Neural cell (in vitro differentiated cells): ENCODE data around the gene CA9. TPM values are rescaled to one million over a fixed set of nuclear protein-coding genes. Genes with fewer than 3 reads are reported as not detected.

Experiments used
- H2AFZ ChIP-seq: fragments of 200-600, 300-800 bp; sonication (generic), shearing (Covaris generic); 2 replicates; pipeline ENCODE4 v1.6.0; 2014; ENCODE audit warnings: low read depth, mild to moderate bottlenecking, antibody characterized with exemption, low read length, moderate library complexity
- H3F3A ChIP-seq: fragments of 200-600 bp; shearing (Covaris generic); 2 replicates; pipeline ENCODE4 v1.6.1; 2016; ENCODE audit warnings: mild to moderate bottlenecking, moderate library complexity, mixed read lengths, antibody characterized with exemption, low read length; ENCODE audit not compliant: insufficient read depth, poor library complexity, severe bottlenecking
- H3K27ac ChIP-seq: fragments of 200-600, 300-800 bp; sonication (generic), shearing (Covaris generic); 2 replicates; pipeline ENCODE4 v1.5.1; 2014; ENCODE audit warnings: mild to moderate bottlenecking, low read length, moderate library complexity
- H3K27me3 ChIP-seq: fragments of 300-800, 200-600 bp; sonication (generic), shearing (Covaris generic); 2 replicates; pipeline ENCODE4 v1.6.0; 2014; ENCODE audit warnings: mild to moderate bottlenecking, low read depth, low read length, moderate library complexity; ENCODE audit not compliant: insufficient read depth
- H3K36me3 ChIP-seq: fragments of 300-800, 200-600 bp; sonication (generic), shearing (Covaris generic); 2 replicates; pipeline ENCODE4 v1.5.1; 2014; ENCODE audit warnings: mild to moderate bottlenecking, antibody characterized with exemption, low read length, moderate library complexity; ENCODE audit not compliant: insufficient read depth
- H3K4me2 ChIP-seq: fragments of 300-800, 200-600 bp; sonication (generic), shearing (Covaris generic); 2 replicates; pipeline ENCODE4 v1.6.0; 2014; ENCODE audit warnings: mild to moderate bottlenecking, low read length
- H3K4me3 ChIP-seq: fragments of 300-800, 200-600 bp; sonication (generic), shearing (Covaris generic); 2 replicates; pipeline ENCODE4 v1.5.1; 2014; ENCODE audit warnings: mild to moderate bottlenecking, low read length, moderate library complexity
- H3K79me2 ChIP-seq: fragments of 200-600 bp; shearing (Covaris generic); replicated peaks from 2 replicates; pipeline ENCODE4 v1.6.0; 2014; ENCODE audit warnings: mild to moderate bottlenecking, low read length, moderate library complexity; ENCODE audit not compliant: insufficient read depth
- H3K9ac ChIP-seq: fragments of 300-800, 200-600 bp; sonication (generic), shearing (Covaris generic); 2 replicates; pipeline ENCODE4 v1.6.1; 2016; ENCODE audit warnings: mild to moderate bottlenecking, low read length, mixed read lengths
- H3K9me2 ChIP-seq: fragments of 200-600 bp; shearing (Covaris generic); 2 replicates; pipeline ENCODE4 v1.6.1; 2016; ENCODE audit warnings: mild to moderate bottlenecking, low read length, mixed read lengths; ENCODE audit not compliant: insufficient read depth
- H3K9me3 ChIP-seq: fragments of 200-600, 300-800 bp; sonication (generic), shearing (Covaris generic); 2 replicates; pipeline ENCODE4 v1.6.1; 2016; ENCODE audit warnings: mild to moderate bottlenecking, mixed run types, low read length, moderate library complexity, mixed read lengths
- H4K20me1 ChIP-seq: fragments of 200-600 bp; shearing (Covaris generic); 2 replicates; pipeline ENCODE4 v1.6.1; 2016; ENCODE audit warnings: mild to moderate bottlenecking, mixed run types; ENCODE audit not compliant: insufficient read depth
- CTCF ChIP-seq: fragments of 450-650 bp; IDR thresholded peaks from 2 replicates; pipeline ENCODE4 v1.5.1; 2014; ENCODE audit warnings: antibody characterized with exemption, mild to moderate bottlenecking, moderate library complexity; ENCODE audit not compliant: poor library complexity, severe bottlenecking
- EP300 ChIP-seq: fragments of 450-650 bp; conservative IDR thresholded peaks from 2 replicates; pipeline ENCODE4 v1.6.1; 2014; ENCODE audit warnings: antibody characterized with exemption, mild to moderate bottlenecking, moderate library complexity; ENCODE audit not compliant: poor library complexity, severe bottlenecking
- EZH2 ChIP-seq: fragments of 200-600, 300-800 bp; shearing (Covaris generic), sonication (generic); IDR thresholded peaks from 2 replicates; pipeline ENCODE4 v1.6.1; 2014; ENCODE audit warnings: antibody characterized with exemption, low read length, borderline replicate concordance, mild to moderate bottlenecking; ENCODE audit not compliant: insufficient read depth, poor library complexity, severe bottlenecking
- MXI1 ChIP-seq: fragments of 450-650 bp; conservative IDR thresholded peaks from 2 replicates; pipeline ENCODE4 v1.6.1; 2014; ENCODE audit warnings: antibody characterized with exemption, mild to moderate bottlenecking; ENCODE audit not compliant: poor library complexity, severe bottlenecking
- POLR2AphosphoS5 ChIP-seq: IDR thresholded peaks from 2 replicates; pipeline ENCODE4 v1.6.1; 2012
- RAD21 ChIP-seq: fragments of 450-650 bp; conservative IDR thresholded peaks from 2 replicates; pipeline ENCODE4 v1.6.1; 2014; ENCODE audit warnings: antibody characterized with exemption, mild to moderate bottlenecking, moderate library complexity
- REST ChIP-seq: IDR thresholded peaks from 2 replicates; pipeline ENCODE4 v1.6.1; 2012; ENCODE audit warnings: borderline replicate concordance
- SMC3 ChIP-seq: fragments of 450-650 bp; conservative IDR thresholded peaks from 2 replicates; pipeline ENCODE4 v1.6.1; 2014; ENCODE audit warnings: antibody characterized with exemption, mild to moderate bottlenecking, moderate library complexity; ENCODE audit not compliant: poor library complexity
- TAF1 ChIP-seq: IDR thresholded peaks from 2 replicates; pipeline ENCODE4 v1.6.1; 2012; ENCODE audit warnings: low read depth
- polyA plus RNA-seq: library from polyadenylated mRNA; depleted of rRNA; stranded (reverse); fragments of >200 nt; gene quantifications from 2 replicates; pipeline ENCODE4 v1.2.3, GENCODE V29; 2014

The CA9 gene
- polyA plus RNA-seq, 1 donor from 2014 or later: not detected

GRCh38 chr9:35725362-35725761 lies 51.6 kb downstream of the CA9 start:
- Histone ChIP-seq H3K79me2 (peaks cover 17% of the 10 kb centered on the region), H3K9me3 (no peaks in the 10 kb centered on the region), H3K27ac (no peak overlapping the region), H4K20me1 (no peaks in the 10 kb centered on the region), H3K27me3 (no peaks in the 10 kb centered on the region), H3K36me3 (no peaks in the 10 kb centered on the region), H3F3A (no peaks in the 10 kb centered on the region), H3K9ac (no peak overlapping the region), H3K4me2 (no peak overlapping the region), H2AFZ (no peak overlapping the region), H3K9me2 (no peaks in the 10 kb centered on the region), H3K4me3 (no peak overlapping the region)
- no peak for TF ChIP-seq EZH2

- H2AFZ ChIP-seq: no peak overlapping the region
- no peak overlapping the region for H3K4me2 ChIP-seq
- H3F3A ChIP-seq: no peaks in the 10 kb centered on the region
- TF ChIP-seq TAF1 (no peak), EZH2 (no peak), SMC3 (no peak), POLR2AphosphoS5 (no peak), EP300 (no peak)
- H3K9me2 ChIP-seq: no peaks in the 10 kb centered on the region
- H3K9me3 ChIP-seq: no peaks in the 10 kb centered on the region
- no peaks in the 10 kb centered on the region for H4K20me1 ChIP-seq
- no peaks in the 10 kb centered on the region for H3K36me3 ChIP-seq
- no peak overlapping the region for H3K9ac ChIP-seq
- H3K27ac ChIP-seq: no peak overlapping the region
- no peaks in the 10 kb centered on the region for H3K27me3 ChIP-seq
- no peak overlapping the region for H3K4me3 ChIP-seq
- peaks cover 31% of the 10 kb centered on the region for H3K79me2 ChIP-seq
Measured at GRCh38 chr9:35726931-35727330, 53.2 kb downstream of the CA9 start.

- H3K4me3 ChIP-seq: no peak overlapping the region
Measured at GRCh38 chr9:35727676-35728040, 53.9 kb downstream of the CA9 start.

More at GRCh38 chr9:35727676-35728040, 53.9 kb downstream of the CA9 start:
- Histone ChIP-seq H3K36me3 (no peaks in the 10 kb centered on the region), H3K9me3 (no peaks in the 10 kb centered on the region), H3F3A (no peaks in the 10 kb centered on the region), H4K20me1 (no peaks in the 10 kb centered on the region), H3K27ac (no peak overlapping the region), H3K79me2 (peaks cover 31% of the 10 kb centered on the region), H3K9me2 (no peaks in the 10 kb centered on the region), H3K27me3 (no peaks in the 10 kb centered on the region), H2AFZ (no peak overlapping the region), H3K4me2 (no peak overlapping the region), H3K9ac (no peak overlapping the region)
- TF ChIP-seq TAF1: no peak
- TF ChIP-seq CTCF: no peak
- TF ChIP-seq REST: no peak
- TF ChIP-seq SMC3: no peak
- TF ChIP-seq RAD21: no peak
- TF ChIP-seq MXI1: no peak
- no peak for TF ChIP-seq EZH2
- TF ChIP-seq POLR2AphosphoS5: no peak
- no peak for TF ChIP-seq EP300
